Subcutaneous adipose tissue (tissue), 4 donors: ENCODE data around the gene ASH1L. TPM values are rescaled to one million over a fixed set of nuclear protein-coding genes. Genes with fewer than 3 reads are reported as not detected.

Experiments
- total RNA-seq, 4 donors: library from RNA; depleted of rRNA; stranded (reverse); fragments of >200 nt; gene quantifications; one replicate each; pipeline ENCODE4 v1.1.0, GENCODE V29; 2016
- TF ChIP-seq, protein P1 (sequence below): fragments of 450-650 bp; IDR thresholded peaks from one replicate; pipeline ENCODE4 v1.5.1; 2016; ENCODE audit warnings: low read depth, mild to moderate bottlenecking, control low read depth, antibody characterized with exemption, moderate library complexity

Gene ASH1L, protein sequence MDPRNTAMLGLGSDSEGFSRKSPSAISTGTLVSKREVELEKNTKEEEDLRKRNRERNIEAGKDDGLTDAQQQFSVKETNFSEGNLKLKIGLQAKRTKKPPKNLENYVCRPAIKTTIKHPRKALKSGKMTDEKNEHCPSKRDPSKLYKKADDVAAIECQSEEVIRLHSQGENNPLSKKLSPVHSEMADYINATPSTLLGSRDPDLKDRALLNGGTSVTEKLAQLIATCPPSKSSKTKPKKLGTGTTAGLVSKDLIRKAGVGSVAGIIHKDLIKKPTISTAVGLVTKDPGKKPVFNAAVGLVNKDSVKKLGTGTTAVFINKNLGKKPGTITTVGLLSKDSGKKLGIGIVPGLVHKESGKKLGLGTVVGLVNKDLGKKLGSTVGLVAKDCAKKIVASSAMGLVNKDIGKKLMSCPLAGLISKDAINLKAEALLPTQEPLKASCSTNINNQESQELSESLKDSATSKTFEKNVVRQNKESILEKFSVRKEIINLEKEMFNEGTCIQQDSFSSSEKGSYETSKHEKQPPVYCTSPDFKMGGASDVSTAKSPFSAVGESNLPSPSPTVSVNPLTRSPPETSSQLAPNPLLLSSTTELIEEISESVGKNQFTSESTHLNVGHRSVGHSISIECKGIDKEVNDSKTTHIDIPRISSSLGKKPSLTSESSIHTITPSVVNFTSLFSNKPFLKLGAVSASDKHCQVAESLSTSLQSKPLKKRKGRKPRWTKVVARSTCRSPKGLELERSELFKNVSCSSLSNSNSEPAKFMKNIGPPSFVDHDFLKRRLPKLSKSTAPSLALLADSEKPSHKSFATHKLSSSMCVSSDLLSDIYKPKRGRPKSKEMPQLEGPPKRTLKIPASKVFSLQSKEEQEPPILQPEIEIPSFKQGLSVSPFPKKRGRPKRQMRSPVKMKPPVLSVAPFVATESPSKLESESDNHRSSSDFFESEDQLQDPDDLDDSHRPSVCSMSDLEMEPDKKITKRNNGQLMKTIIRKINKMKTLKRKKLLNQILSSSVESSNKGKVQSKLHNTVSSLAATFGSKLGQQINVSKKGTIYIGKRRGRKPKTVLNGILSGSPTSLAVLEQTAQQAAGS (N-terminal part only)
- 10 to 100 TPM; 52.4 to 93.9 (median 69.0) TPM for total RNA-seq

DNA sequence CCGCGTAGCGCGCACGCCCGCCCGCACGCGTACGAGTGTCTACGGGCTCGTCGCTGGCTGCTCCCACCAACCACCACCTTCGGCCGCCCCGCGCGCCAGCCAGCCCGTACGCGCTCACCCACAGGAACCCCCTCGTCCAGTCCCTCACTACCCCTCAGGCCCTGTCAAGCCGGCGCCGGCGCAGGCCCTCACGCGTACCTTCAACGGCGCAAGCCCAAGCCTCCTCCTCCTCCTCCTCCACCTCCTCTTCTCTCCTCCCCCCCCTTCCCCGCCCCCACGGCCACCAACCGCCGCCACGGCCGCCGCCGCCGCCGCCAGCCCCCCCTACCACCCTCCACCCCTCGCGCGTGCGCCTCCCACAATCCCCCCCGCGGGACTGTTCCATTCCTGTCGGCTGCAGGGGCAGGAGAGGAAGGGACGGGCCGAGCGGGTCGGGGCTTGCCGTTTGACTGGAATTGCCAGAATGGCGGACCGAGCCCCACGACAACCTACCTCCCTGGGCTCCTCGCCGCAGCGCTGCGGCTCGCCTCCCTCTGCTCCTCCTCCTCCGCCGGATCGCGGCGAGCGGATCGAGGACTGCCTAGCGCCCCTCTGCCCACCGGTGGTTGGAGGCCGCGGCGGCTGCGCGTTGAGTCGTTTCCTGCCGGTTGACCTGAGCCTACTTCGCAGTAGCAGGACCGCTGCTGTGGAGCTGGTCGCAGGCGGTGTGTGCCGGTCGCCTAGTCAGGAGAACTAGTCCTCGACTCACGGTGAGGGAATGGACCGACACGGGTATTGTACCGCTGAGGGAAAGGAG lies at the start of gene ASH1L:
TSS of gene ASH1L (minus strand) at position 223 of the 796 bp plus-strand sequence. CDS start 41,284 bp downstream, outside the sequence.
- TF ChIP-seq, protein P1, sequence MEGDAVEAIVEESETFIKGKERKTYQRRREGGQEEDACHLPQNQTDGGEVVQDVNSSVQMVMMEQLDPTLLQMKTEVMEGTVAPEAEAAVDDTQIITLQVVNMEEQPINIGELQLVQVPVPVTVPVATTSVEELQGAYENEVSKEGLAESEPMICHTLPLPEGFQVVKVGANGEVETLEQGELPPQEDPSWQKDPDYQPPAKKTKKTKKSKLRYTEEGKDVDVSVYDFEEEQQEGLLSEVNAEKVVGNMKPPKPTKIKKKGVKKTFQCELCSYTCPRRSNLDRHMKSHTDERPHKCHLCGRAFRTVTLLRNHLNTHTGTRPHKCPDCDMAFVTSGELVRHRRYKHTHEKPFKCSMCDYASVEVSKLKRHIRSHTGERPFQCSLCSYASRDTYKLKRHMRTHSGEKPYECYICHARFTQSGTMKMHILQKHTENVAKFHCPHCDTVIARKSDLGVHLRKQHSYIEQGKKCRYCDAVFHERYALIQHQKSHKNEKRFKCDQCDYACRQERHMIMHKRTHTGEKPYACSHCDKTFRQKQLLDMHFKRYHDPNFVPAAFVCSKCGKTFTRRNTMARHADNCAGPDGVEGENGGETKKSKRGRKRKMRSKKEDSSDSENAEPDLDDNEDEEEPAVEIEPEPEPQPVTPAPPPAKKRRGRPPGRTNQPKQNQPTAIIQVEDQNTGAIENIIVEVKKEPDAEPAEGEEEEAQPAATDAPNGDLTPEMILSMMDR: no peak

- TF ChIP-seq, protein P1: no peak
Observed at GRCh38 chr1:155609515-155610256, 47.1 kb upstream of the ASH1L start, which contains the start of gene MSTO1. Gene MSTO1, plus strand, starts transcription at chr1:155610218. Its CDS starts 31 bp downstream, at chr1:155610249.

GRCh38 chr1:155608888-155609225 lies 46.3 kb upstream of the ASH1L start:
- TF ChIP-seq, protein P1: no peak

GRCh38 chr1:155607708-155608107 lies 45.1 kb upstream of the ASH1L start:
- TF ChIP-seq, protein P1: no peak

GRCh38 chr1:155598842-155599331 lies 36.3 kb upstream of the ASH1L start:
- TF ChIP-seq, protein P1: no peak

- TF ChIP-seq, protein P1: no peak
Observed at GRCh38 chr1:155596864-155597263, 34.3 kb upstream of the ASH1L start.
